Prostate gland (tissue), 2 donors: ENCODE results near the gene HELQ.

Source experiments
- POLR2A ChIP-seq: fragments of 450-650 bp; IDR thresholded peaks from one replicate; pipeline ENCODE4 v1.6.1; 2016; ENCODE audit warnings: antibody characterized with exemption, mild to moderate bottlenecking
- POLR2AphosphoS5 ChIP-seq: sonication (generic); formaldehyde crosslinking; IDR thresholded peaks from one replicate; pipeline ENCODE4 v1.6.1; 2017; ENCODE audit warnings: antibody characterized with exemption
- TF ChIP-seq, protein P1 (sequence below), 4 experiments: fragments of 200-600 bp in 2 of 4; fragments of 450-650 bp in 2 of 4; sonication (generic) in 2 of 4; IDR thresholded peaks; 1 replicate in 3 of 4; 2 replicates in 1 of 4; pipeline ENCODE4 v1.5.1; 2016 to 2019; ENCODE audit warnings: antibody characterized with exemption in 4 of 4, mild to moderate bottlenecking in 2 of 4, moderate library complexity in 2 of 4

DNA sequence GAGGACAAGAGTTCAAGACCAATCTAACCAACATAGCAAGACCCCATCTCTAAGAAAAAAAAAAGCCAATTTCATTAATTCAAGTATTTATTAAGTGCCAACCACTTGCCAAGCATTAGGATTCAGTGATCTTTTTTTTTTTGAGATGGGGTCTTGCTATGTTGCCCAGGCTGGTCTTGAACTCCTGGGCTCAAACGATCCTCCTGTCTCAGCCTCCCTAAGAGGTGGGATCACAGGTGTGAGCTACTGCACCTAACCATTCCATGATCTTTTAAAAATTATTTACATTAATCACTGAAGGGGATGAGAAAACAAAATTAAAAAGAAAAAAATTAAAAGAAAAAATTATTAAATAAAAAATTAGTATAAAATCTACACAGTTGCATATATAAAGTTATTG is 24.4 kb downstream of the HELQ start:
- TF ChIP-seq, protein P1, sequence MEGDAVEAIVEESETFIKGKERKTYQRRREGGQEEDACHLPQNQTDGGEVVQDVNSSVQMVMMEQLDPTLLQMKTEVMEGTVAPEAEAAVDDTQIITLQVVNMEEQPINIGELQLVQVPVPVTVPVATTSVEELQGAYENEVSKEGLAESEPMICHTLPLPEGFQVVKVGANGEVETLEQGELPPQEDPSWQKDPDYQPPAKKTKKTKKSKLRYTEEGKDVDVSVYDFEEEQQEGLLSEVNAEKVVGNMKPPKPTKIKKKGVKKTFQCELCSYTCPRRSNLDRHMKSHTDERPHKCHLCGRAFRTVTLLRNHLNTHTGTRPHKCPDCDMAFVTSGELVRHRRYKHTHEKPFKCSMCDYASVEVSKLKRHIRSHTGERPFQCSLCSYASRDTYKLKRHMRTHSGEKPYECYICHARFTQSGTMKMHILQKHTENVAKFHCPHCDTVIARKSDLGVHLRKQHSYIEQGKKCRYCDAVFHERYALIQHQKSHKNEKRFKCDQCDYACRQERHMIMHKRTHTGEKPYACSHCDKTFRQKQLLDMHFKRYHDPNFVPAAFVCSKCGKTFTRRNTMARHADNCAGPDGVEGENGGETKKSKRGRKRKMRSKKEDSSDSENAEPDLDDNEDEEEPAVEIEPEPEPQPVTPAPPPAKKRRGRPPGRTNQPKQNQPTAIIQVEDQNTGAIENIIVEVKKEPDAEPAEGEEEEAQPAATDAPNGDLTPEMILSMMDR (IDR thresholded peaks at IDR 0.05) = no peak
- TF ChIP-seq POLR2A = no peak
- no peak for TF ChIP-seq POLR2AphosphoS5
